Transverse colon (tissue), 4 donors: ENCODE measurements around the gene LAMTOR2. TPM values are rescaled to one million over a fixed set of nuclear protein-coding genes. Genes with fewer than 3 reads are reported as not detected.

Source experiments
- DNase-seq: peaks from one replicate; pipeline ENCODE4 v3.0.0-alpha.2; 2019
- H3K27ac ChIP-seq, 4 donors: fragments of 200-600 bp; sonication (generic); 2 replicates each; pipeline ENCODE4 v1.5.1; 2016 to 2018; ENCODE audit warnings: inconsistent platforms in 4 of 4
- H3K27me3 ChIP-seq: fragments of 200-600 bp; sonication (generic); 2 replicates; pipeline ENCODE4 v1.5.1; 2017; ENCODE audit warnings: inconsistent platforms
- H3K36me3 ChIP-seq, 4 donors: fragments of 200-600 bp; sonication (generic); 2 replicates each; pipeline ENCODE4 v1.5.1; 2017 to 2019; ENCODE audit warnings: inconsistent platforms in 4 of 4
- H3K4me1 ChIP-seq, 4 donors: fragments of 200-600 bp; sonication (generic); 2 replicates each; pipeline ENCODE4 v1.5.1; 2017 to 2020; ENCODE audit warnings: inconsistent platforms in 4 of 4
- H3K4me3 ChIP-seq, 4 donors: fragments of 200-600 bp; sonication (generic); 1 replicate in 1 of 4; 2 replicates in 3 of 4; pipeline versions ENCODE4 v1.5.1 to v1.6.1; 2017 to 2019; ENCODE audit warnings: inconsistent platforms in 4 of 4
- H3K9me3 ChIP-seq, 2 donors: fragments of 200-600 bp; sonication (generic); 2 replicates each; pipeline ENCODE4 v1.5.1; 2017 to 2019; ENCODE audit warnings: inconsistent platforms in 2 of 2
- EP300 ChIP-seq: sonication (generic); formaldehyde crosslinking; IDR thresholded peaks from one replicate; pipeline ENCODE4 v1.6.1; 2017; ENCODE audit warnings: antibody characterized with exemption, low read depth
- POLR2A ChIP-seq: fragments of 450-650 bp; IDR thresholded peaks from one replicate; pipeline ENCODE4 v1.6.1; 2016; ENCODE audit warnings: antibody characterized with exemption, mild to moderate bottlenecking, moderate library complexity
- POLR2AphosphoS5 ChIP-seq, 3 donors: sonication (generic); formaldehyde crosslinking; IDR thresholded peaks; one replicate each; pipeline ENCODE4 v1.6.1; 2016; ENCODE audit warnings: antibody characterized with exemption in 3 of 3
- WGBS, 2 donors: methylation state at CpG; one replicate each; pipeline ENCODE4 v1.1.5; 2018; ENCODE audit warnings: low coverage in 1 of 2; 5-methylcytosine and 5-hydroxymethylcytosine counted together
- in situ Hi-C, 4 donors: fragments of 200-750 bp; cut with MboI; loops; one replicate each; pipeline versions ENCODE4 v1.15.0 to v1.15.1; 2017; ENCODE audit warnings: low sequenced_read_pairs in 3 of 4, low pct_ligation_motif_present in 1 of 4, low pct_unique_long_range_greater_than_20kb in 1 of 4
- intact Hi-C: fragments of 100-400 bp; cut with DNase I; formaldehyde crosslinking; loops from one replicate; pipeline ENCODE4 v1.15.1; 2023; ENCODE audit warnings: low total_unique reads
- total RNA-seq, 4 donors: library from RNA; depleted of rRNA; stranded (reverse); fragments of >200 nt; gene quantifications; one replicate each; pipeline ENCODE4 v1.1.0, GENCODE V29; 2016
- TF ChIP-seq, protein P1 (sequence below), 5 experiments: fragments of 200-600 bp in 3 of 5; fragments of 450-650 bp in 2 of 5; sonication (generic) in 3 of 5; IDR thresholded peaks; 1 replicate in 2 of 5; 2 replicates in 3 of 5; pipeline ENCODE4 v1.5.1; 2016 to 2017; ENCODE audit warnings: antibody characterized with exemption in 5 of 5, inconsistent platforms in 3 of 5, mild to moderate bottlenecking in 2 of 5, moderate library complexity in 1 of 5

LAMTOR2 gene
- total RNA-seq, 4 donors from 2014 or later, result 20.9 to 70.9 (median 47.5) TPM

DNA sequence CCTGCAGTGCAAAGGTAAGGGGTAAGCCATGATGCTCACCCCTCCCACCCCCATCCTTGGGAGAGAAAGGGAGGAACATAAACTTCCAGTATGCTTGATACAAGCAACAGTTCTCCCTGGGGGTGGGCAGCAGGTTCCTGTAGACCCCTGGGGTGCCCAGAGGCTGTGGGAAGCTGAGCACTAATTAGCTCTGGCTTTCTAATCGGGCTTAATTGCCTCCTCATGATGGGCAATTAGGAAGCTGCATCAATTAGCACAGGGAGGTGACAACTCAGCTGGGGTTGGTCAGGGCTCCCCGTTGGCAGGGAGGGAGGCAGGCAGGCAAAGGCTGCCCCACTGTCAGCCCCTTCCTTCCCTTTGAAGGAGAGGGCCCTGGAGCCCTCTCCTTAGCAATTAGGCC is 44.2 kb downstream of the LAMTOR2 start:
- Histone ChIP-seq H3K27me3 (no peaks in the 10 kb centered on the region), H3K9me3 (no peaks in the 10 kb centered on the region), H3K27ac (no peak overlapping the region), H3K36me3 (no peaks in the 10 kb centered on the region), H3K4me1 (peaks cover 27 to 66% (median 39%) of the 10 kb centered on the region in 4 donors), H3K4me3 (no peak overlapping the region)
- no peak for DNase-seq
- in situ Hi-C loops (loop anchor here (5.0 to 25.0 kb wide), 3 partner anchors 34 to 126 kb away; partner anchors contain the start of gene PMF1 (in 1 of the 4)), intact Hi-C loops (no loop called here)
- 80% methylated on average over 2 of the region's 2 CpGs; no CpG with 5 or more reads in 1 of the 2 donors for WGBS, 2 donors
- no peak for TF ChIP-seq POLR2AphosphoS5 (IDR thresholded peaks at IDR 0.05)
- no peak for TF ChIP-seq POLR2A
- TF ChIP-seq EP300, result no peak
- TF ChIP-seq, protein P1, sequence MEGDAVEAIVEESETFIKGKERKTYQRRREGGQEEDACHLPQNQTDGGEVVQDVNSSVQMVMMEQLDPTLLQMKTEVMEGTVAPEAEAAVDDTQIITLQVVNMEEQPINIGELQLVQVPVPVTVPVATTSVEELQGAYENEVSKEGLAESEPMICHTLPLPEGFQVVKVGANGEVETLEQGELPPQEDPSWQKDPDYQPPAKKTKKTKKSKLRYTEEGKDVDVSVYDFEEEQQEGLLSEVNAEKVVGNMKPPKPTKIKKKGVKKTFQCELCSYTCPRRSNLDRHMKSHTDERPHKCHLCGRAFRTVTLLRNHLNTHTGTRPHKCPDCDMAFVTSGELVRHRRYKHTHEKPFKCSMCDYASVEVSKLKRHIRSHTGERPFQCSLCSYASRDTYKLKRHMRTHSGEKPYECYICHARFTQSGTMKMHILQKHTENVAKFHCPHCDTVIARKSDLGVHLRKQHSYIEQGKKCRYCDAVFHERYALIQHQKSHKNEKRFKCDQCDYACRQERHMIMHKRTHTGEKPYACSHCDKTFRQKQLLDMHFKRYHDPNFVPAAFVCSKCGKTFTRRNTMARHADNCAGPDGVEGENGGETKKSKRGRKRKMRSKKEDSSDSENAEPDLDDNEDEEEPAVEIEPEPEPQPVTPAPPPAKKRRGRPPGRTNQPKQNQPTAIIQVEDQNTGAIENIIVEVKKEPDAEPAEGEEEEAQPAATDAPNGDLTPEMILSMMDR (IDR thresholded peaks at IDR 0.05), result no peak

DNA sequence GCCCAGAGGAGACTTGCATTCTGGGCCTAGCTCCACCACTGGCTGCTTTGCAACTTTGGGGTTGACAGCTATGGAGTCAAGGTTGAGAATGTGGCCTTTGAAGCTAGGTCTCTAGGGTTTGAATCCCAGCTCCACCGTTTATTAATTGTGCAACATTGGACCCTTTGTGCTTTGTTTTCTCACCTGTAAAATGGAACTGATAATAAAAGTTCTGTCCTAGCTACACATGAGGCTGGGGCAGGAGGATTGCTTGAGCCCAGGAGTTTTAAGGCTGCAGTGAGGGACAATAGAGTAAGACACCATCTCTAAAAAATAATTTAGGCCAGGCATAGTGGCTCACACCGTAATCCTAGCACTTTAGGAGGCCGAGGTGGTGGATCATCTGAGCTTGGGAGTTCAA is 44.7 kb downstream of the LAMTOR2 start:
- H3K27me3 ChIP-seq, result no peaks in the 10 kb centered on the region
- in situ Hi-C loops (loop anchor here (5.0 to 25.0 kb wide), 3 partner anchors 33 to 126 kb away; partner anchors contain the start of gene PMF1 (in 1 of the 4)), intact Hi-C loops (no loop called here)
- no peak overlapping the region for H3K4me3 ChIP-seq
- H3K4me1 ChIP-seq, result peaks cover 32 to 71% (median 44%) of the 10 kb centered on the region in 4 donors
- H3K9me3 ChIP-seq, result no peaks in the 10 kb centered on the region
- 78 to 85% methylated on average over 3 of the region's 3 CpGs for WGBS, 2 donors
- H3K36me3 ChIP-seq, result no peaks in the 10 kb centered on the region
- no peak for DNase-seq
- no peak for TF ChIP-seq POLR2A
- TF ChIP-seq, protein P1 (IDR thresholded peaks at IDR 0.05), result no peak
- no peak for TF ChIP-seq POLR2AphosphoS5 (IDR thresholded peaks at IDR 0.05)
- TF ChIP-seq EP300, result no peak
- H3K27ac ChIP-seq, result peak overlapping the region in 1 of 4 donors; percentile 91

- Histone ChIP-seq H3K4me3 (no peak overlapping the region), H3K4me1 (peaks cover 43 to 82% (median 55%) of the 10 kb centered on the region in 4 donors), H3K9me3 (no peaks in the 10 kb centered on the region), H3K27me3 (no peaks in the 10 kb centered on the region), H3K27ac (peak overlapping the region; percentile 57 to 97 (median 92)), H3K36me3 (no peaks in the 10 kb centered on the region)
- TF ChIP-seq POLR2AphosphoS5 (IDR thresholded peaks at IDR 0.05), result peak in 1 of 3 donors; percentile 12
- TF ChIP-seq, protein P1 (IDR thresholded peaks at IDR 0.05), result no peak
- 50 to 54% methylated on average over 4 of the region's 4 CpGs for WGBS, 2 donors
- in situ Hi-C loops (no loop called here), intact Hi-C loops (no loop called here)
- DNase-seq, result peak; percentile 44
These were observed 45.8 kb downstream of the LAMTOR2 start for GRCh38 chr1:156100205-156100995.

GRCh38 chr1:156101880-156102279 is 47.3 kb downstream of the LAMTOR2 start:
- Histone ChIP-seq H3K36me3 (no peaks in the 10 kb centered on the region), H3K4me1 (peaks cover 41 to 80% (median 66%) of the 10 kb centered on the region in 4 donors), H3K4me3 (no peak overlapping the region), H3K27me3 (no peaks in the 10 kb centered on the region), H3K27ac (peak overlapping the region; percentile 91 to 97 (median 94)), H3K9me3 (no peaks in the 10 kb centered on the region)
- in situ Hi-C loops (no loop called here), intact Hi-C loops (no loop called here)
- TF ChIP-seq, protein P1 (IDR thresholded peaks at IDR 0.05), result no peak
- no peak for TF ChIP-seq POLR2AphosphoS5 (IDR thresholded peaks at IDR 0.05)
- no peak for TF ChIP-seq POLR2A
- WGBS, 2 donors, result 69 to 80% methylated on average over 2 to 6 of the region's 6 CpGs
- no peak for DNase-seq
